Stomach (tissue), 4 donors: ENCODE results near the gene IMPDH1.

Experiments used
- CTCF ChIP-seq, 7 experiments: fragments of 450-650 bp in 4 of 7; fragments of 200-600 bp in 3 of 7; sonication (generic) in 3 of 7; IDR thresholded peaks; one replicate each; pipeline ENCODE4 v1.5.1; 2016 to 2019; ENCODE audit warnings: antibody characterized with exemption in 7 of 7, control low read depth in 2 of 7, mild to moderate bottlenecking in 1 of 7
- EP300 ChIP-seq: sonication (generic); formaldehyde crosslinking; IDR thresholded peaks from one replicate; pipeline ENCODE4 v1.6.1; 2017; ENCODE audit warnings: antibody characterized with exemption
- POLR2A ChIP-seq, 4 donors: fragments of 450-650 bp; IDR thresholded peaks; one replicate each; pipeline ENCODE4 v1.6.1; 2016; ENCODE audit warnings: antibody characterized with exemption in 4 of 4, control low read depth in 2 of 4, mild to moderate bottlenecking in 1 of 4, moderate library complexity in 1 of 4

GRCh38 chr7:128359939-128360338, 49.8 kb downstream of the IMPDH1 start:
- TF ChIP-seq POLR2A (IDR thresholded peaks at IDR 0.05): no peak
- no peak for TF ChIP-seq CTCF (IDR thresholded peaks at IDR 0.05)
- no peak for TF ChIP-seq EP300
